Posterior vena cava (tissue), 2 donors: Measurements from ENCODE around the gene ADCYAP1R1. TPM values are rescaled to one million over a fixed set of nuclear protein-coding genes. Genes with fewer than 3 reads are reported as not detected.

Experiments
- DNase-seq: peaks from one replicate; pipeline ENCODE4 v3.0.0-alpha.2; 2020; ENCODE audit warnings: low spot score
- intact Hi-C, 2 donors: fragments of 100-400 bp; cut with DNase I; formaldehyde crosslinking; loops; one replicate each; pipeline versions ENCODE4 v1.14.1 to v1.14.2; 2022 to 2023
- total RNA-seq, 2 donors: library from RNA; stranded (reverse); fragmentation: NEBNext Ultra II Directional; extraction: Animal tissue kit (Norgen Biotek cat#: 25700); gene quantifications; one replicate each; pipeline ENCODE4 v1.2.1, GENCODE V29; 2021
- donor health status: DM: yes; HTN: yes; CAD: no.
- donor health status: DM: yes; HTN: yes; CAD: no.

ADCYAP1R1 gene
- total RNA-seq, 2 donors from 2014 or later = 1.8 to 4.3 TPM

- peak; percentile 49 for DNase-seq
- intact Hi-C loops = no loop called here
Measured at GRCh38 chr7:31099451-31100444, 47.6 kb downstream of the ADCYAP1R1 start.

- intact Hi-C loops = no loop called here
- no peak for DNase-seq
Measured at GRCh38 chr7:31100445-31100844, 48.3 kb downstream of the ADCYAP1R1 start.

- intact Hi-C loops = no loop called here
- DNase-seq = peak; percentile 40
Measured at GRCh38 chr7:31100871-31101270, 48.8 kb downstream of the ADCYAP1R1 start.

GRCh38 chr7:31101544-31101943 lies 49.4 kb downstream of the ADCYAP1R1 start:
- peak; percentile 51 for DNase-seq
- intact Hi-C loops = no loop called here

- intact Hi-C loops = no loop called here
- DNase-seq = peak; percentile 66
Measured at GRCh38 chr7:31102151-31102972, 50.3 kb downstream of the ADCYAP1R1 start.

GRCh38 chr7:31102973-31103850 lies 51.1 kb downstream of the ADCYAP1R1 start:
- DNase-seq = peak; percentile 34
- intact Hi-C loops = no loop called here

- intact Hi-C loops = no loop called here
- peak; percentile 51 for DNase-seq
Measured at GRCh38 chr7:31104361-31105255, 52.5 kb downstream of the ADCYAP1R1 start.

- peak; percentile 37 for DNase-seq
- intact Hi-C loops = no loop called here
Measured at GRCh38 chr7:31105256-31105950, 53.3 kb downstream of the ADCYAP1R1 start.

GRCh38 chr7:31106303-31107105 lies 54.4 kb downstream of the ADCYAP1R1 start:
- intact Hi-C loops = no loop called here
- DNase-seq = peak; percentile 74

- DNase-seq = no peak
- intact Hi-C loops = no loop called here
Measured at GRCh38 chr7:31107106-31108090, 55.3 kb downstream of the ADCYAP1R1 start.

GRCh38 chr7:31108097-31108657 lies 56.1 kb downstream of the ADCYAP1R1 start:
- intact Hi-C loops = no loop called here
- DNase-seq = no peak

- DNase-seq = no peak
- intact Hi-C loops = no loop called here
Measured at GRCh38 chr7:31109751-31110150, 57.6 kb downstream of the ADCYAP1R1 start.

- intact Hi-C loops = no loop called here
- no peak for DNase-seq
Measured at GRCh38 chr7:31110331-31111108, 58.4 kb downstream of the ADCYAP1R1 start.

- intact Hi-C loops = no loop called here
- DNase-seq = no peak
Measured at GRCh38 chr7:31111109-31111451, 59.0 kb downstream of the ADCYAP1R1 start.

- DNase-seq = no peak
- intact Hi-C loops = no loop called here
Measured at GRCh38 chr7:31113660-31114059, 61.6 kb downstream of the ADCYAP1R1 start.
